ENCODE measurements around the gene MUC5B. TPM values are rescaled to one million over a fixed set of nuclear protein-coding genes. Genes with fewer than 3 reads are reported as not detected.

Gene MUC5B
- total and polyA plus RNA-seq, 2 of the 13 experiments (the other 11 are each of a cell fraction or from before 2014, with no cell fraction given): 0.01 TPM; not detected in 1

- TF ChIP-seq ZNF30 (CRISPR knock-in tag; IDR thresholded peaks at IDR 0.05) (no peak), TOE1 (CRISPR knock-in tag; IDR thresholded peaks at IDR 0.05) (no peak), ZFP62 (CRISPR knock-in tag; IDR thresholded peaks at IDR 0.05) (no peak), ZNF709 (CRISPR knock-in tag; IDR thresholded peaks at IDR 0.05) (no peak), TMF1 (CRISPR knock-in tag; IDR thresholded peaks at IDR 0.05; ENCODE audit: low read depth) (no peak), ZNF432 (CRISPR knock-in tag; IDR thresholded peaks at IDR 0.05; ENCODE audit: borderline replicate concordance) (no peak), DPF2 (CRISPR knock-in tag; IDR thresholded peaks at IDR 0.05; ENCODE audit: borderline replicate concordance, low read depth) (no peak), ZNF275 (CRISPR knock-in tag; IDR thresholded peaks at IDR 0.05; ENCODE audit: borderline replicate concordance) (no peak), NFYC (CRISPR knock-in tag; IDR thresholded peaks at IDR 0.05) (no peak), ZNF292 (CRISPR knock-in tag; IDR thresholded peaks at IDR 0.05; ENCODE audit: borderline replicate concordance, low read depth) (no peak)
Measured at GRCh38 chr11:1257916-1258315, 35.0 kb downstream of the MUC5B start (continued).

GRCh38 chr11:1258401-1259075, 35.7 kb downstream of the MUC5B start:
- no peak overlapping the region for H3K9ac ChIP-seq (ENCODE audit: insufficient read depth, low read depth, low read length)
- H3K36me3 ChIP-seq (replicated peaks in 1 of 2; ENCODE audit: control insufficient read depth in 1 of 2, insufficient read depth in 2 of 2, low read length in 2 of 2): no peaks in the 10 kb centered on the region
- DNase-seq (ENCODE audit: low spot score): no peak
- H4K20me1 ChIP-seq (ENCODE audit: insufficient read depth, low read length): no peaks in the 10 kb centered on the region
- in situ Hi-C loops (cut with HindIII; ENCODE audit: extremely low pct_ligation_motif_present, low pct_unique_long_range_greater_than_20kb) (no loop called here), intact Hi-C loops (cut with micrococcal nuclease; ENCODE audit: unreplicated experiment) (no loop called here)
- H3K4me3 ChIP-seq (replicated peaks in 1 of 3; ENCODE audit: insufficient read depth in 1 of 3, low read depth in 2 of 3, low read length in 3 of 3): no peak overlapping the region
- ATAC-seq: no peak
- ChIA-PET CTCF (ENCODE audit: low intra/inter-chr PET ratio, low total read pairs) (no interaction called here), POLR2A (no interaction called here)
- no TSS peak for BruUV-seq (replicated peaks)
- H3K4me2 ChIP-seq (ENCODE audit: low read depth, low read length): no peak overlapping the region
- no peaks in the 10 kb centered on the region; a peak in 1 of 5 replicates for H3K27me3 ChIP-seq (ENCODE audit: control insufficient read depth in 1 of 2, insufficient read depth in 2 of 2, low read length in 2 of 2)
- H3K9me3 ChIP-seq (ENCODE audit: low read length): no peaks in the 10 kb centered on the region
- H3K4me1 ChIP-seq (ENCODE audit: insufficient read depth, low read length): peaks cover 26% of the 10 kb centered on the region
- FAIRE-seq: no peak
- H3K27ac ChIP-seq (ENCODE audit: extremely low read length, insufficient read depth, low read length): no peak overlapping the region
- WGBS (ENCODE audit: low lambda C conversion rate): 52% methylated on average over 4 of the region's 13 CpGs
- no peaks in the 10 kb centered on the region for H3K79me2 ChIP-seq (ENCODE audit: insufficient read depth, low read length)
- H2AFZ ChIP-seq (ENCODE audit: low read length): no peak overlapping the region
- TF ChIP-seq RNF219 (CRISPR knock-in tag; IDR thresholded peaks at IDR 0.05) (no peak), ZNF749 (CRISPR knock-in tag; IDR thresholded peaks at IDR 0.05; ENCODE audit: borderline replicate concordance) (no peak), ZNF350 (CRISPR knock-in tag; IDR thresholded peaks at IDR 0.05; ENCODE audit: borderline replicate concordance, low read depth) (no peak), SOX6 (IDR thresholded peaks at IDR 0.05) (no peak), SOX6 (CRISPR knock-in tag; IDR thresholded peaks at IDR 0.05) (no peak), MXD3 (CRISPR knock-in tag; IDR thresholded peaks at IDR 0.05) (no peak), ZNF607 (CRISPR knock-in tag; IDR thresholded peaks at IDR 0.05; ENCODE audit: borderline replicate concordance) (no peak), ZNF296 (CRISPR knock-in tag; conservative IDR thresholded peaks at IDR 0.05) (no peak), PAX8 (CRISPR knock-in tag; IDR thresholded peaks at IDR 0.05; ENCODE audit: borderline replicate concordance) (no peak), ZNF7 (CRISPR knock-in tag; IDR thresholded peaks at IDR 0.05) (no peak), ZNF672 (CRISPR knock-in tag; IDR thresholded peaks at IDR 0.05) (no peak), SRSF1 (optimal IDR thresholded peaks at IDR 0.05; ENCODE audit: low read depth, low read length) (no peak)

Data from HepG2 (cell line).